Activated CD4-positive, CD25-positive, alpha-beta regulatory T cell treated with anti-CD3 and anti-CD28 coated beads, Interleukin-2, amount 50 U/mL, for 24 hours (primary cell): Measurements from ENCODE around the gene RASSF5.

Source experiments
- ATAC-seq, 2 donors: fragments of 150-1000 bp; cut with Tn5 transposase; one replicate each; pipeline ENCODE4 v1.10.0; 2021; ENCODE audit warnings: mild to moderate bottlenecking in 1 of 2, moderate library complexity in 1 of 2

The RASSF5 gene

GRCh38 chr1:206507284-206508129 is at the start of gene RASSF5:
Gene RASSF5, plus strand, starts transcription at chr1:206507531. Its CDS starts 72 bp downstream, at chr1:206507603.
- peak; percentile 82 to 85 for ATAC-seq

DNA sequence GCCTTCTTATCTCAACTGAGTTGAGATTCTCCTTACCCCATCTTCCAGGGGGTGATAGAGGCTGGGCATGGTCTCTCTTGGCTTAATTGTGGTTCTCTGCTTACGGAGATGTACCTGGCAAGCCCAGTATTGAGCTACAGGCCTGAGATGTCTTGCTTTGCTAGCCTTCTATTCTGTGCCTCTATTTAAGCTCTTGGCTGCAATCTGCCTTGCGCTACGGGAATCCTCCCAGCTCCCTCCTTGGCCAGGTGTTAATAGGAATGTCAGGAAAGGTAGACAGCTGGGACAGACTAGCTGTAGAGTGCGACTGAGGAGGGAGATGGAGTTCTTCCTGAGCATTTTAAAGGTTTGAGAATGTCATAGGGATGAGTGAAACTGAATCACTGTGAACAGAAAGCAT is 47.6 kb upstream of the RASSF5 start:
- no peak for ATAC-seq

DNA sequence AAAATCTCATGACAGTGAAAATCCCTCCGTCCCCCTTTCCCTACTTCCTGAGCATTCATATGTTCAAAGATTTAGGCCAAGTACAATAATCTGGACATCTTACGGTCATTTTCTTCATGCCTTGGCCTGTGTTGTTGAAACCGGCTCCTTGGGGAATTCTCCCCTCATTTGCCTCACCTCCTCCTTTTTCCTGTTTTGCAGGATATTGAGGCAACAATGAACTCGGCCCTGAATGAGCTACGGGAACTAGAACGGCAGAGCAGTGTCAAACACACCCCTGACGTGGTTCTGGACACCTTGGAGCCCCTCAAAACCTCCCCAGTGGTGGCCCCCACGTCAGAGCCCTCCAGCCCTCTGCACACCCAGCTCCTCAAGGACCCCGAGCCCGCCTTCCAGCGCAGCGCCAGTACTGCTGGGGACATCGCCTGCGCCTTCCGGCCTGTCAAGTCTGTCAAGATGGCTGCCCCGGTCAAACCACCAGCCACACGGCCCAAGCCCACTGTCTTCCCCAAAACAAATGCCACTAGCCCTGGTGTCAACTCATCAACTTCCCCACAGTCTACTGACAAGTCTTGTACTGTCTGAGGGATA is 46.4 kb upstream of the RASSF5 start:
- ATAC-seq = no peak

DNA sequence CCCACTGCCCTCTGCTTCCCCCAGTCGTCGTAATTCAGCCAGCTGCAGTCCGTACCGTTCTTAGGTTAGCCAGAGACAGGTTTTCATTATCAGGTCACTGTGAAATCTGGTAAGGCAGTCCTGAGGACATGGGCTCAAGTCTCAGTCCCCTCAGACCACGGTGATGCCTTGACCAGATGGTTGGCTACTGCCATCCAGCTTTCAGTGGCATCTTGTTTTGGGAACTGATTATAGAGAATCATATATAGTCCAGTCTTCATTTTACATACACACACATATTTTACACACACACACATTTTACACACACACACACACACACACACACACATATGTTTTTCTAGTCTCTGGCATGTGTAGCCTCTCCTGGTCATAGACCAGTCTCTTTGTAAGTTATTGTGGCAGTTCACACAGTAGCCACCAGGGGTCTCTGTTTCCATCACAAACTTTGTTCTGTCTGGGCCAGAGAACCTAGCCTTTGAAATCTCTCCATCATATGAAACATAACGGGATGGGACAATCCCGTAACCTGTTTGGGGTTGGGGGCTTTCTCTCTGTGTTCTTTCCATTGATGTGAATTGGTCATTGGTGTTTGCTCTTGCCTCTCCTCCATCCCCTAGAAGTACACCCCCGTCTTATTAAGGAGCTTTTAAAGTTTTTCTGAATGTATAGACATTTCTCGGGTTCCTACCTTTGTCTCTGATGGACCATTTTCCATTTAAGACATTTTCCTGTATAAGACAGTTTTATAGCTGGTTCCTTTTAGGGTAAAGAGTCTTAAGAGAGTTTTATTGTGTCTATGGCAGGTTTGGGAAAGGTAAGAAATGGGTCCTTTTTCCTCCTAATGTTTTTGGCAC is 45.5 kb upstream of the RASSF5 start:
- peak in 1 of 2 donors; percentile 40 for ATAC-seq

DNA sequence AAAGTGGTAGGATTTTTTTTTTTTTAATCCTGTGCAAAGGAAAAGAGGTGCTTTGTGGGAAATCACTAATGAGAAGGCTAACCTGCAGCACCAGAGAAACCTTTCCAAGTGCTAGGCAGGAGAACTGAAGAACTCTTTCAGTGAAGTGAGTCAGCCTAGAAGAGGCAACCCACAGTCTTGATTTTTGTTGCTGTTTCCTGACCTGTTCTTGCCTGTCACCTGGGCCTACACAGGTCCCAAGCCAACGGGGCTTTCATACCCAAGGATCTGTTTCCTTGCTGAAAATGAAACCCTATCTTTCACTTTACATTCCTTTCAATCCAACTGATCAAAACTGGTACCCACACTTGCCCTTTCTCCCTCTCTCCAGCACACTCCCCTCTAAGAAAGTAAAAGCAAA is 44.2 kb upstream of the RASSF5 start:
- ATAC-seq = peak; percentile 28 to 42

DNA sequence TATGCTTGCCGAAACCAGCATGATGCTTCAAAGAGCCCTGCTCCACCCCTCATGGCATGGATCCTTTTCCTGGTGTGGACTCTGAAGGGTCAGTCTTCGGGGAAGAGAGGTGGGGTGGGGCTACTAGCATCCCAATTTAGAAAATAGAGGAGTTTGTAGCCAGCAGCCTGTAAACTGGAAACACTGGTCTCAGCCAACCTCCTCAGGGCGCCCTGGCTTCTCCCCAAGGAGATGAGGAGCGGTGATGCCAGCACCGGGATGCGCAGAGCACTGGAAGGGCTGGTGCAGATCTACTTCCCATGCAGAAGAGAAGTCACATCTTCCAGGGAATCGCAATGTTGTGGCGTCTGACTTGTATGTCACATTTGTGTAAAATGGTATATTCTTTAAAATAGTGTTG is 43.4 kb upstream of the RASSF5 start:
- ATAC-seq = no peak

GRCh38 chr1:206464456-206464964 is 42.8 kb upstream of the RASSF5 start:
- ATAC-seq = no peak

GRCh38 chr1:206465951-206466350 is 41.4 kb upstream of the RASSF5 start:
- ATAC-seq = peak; percentile 63 to 72

DNA sequence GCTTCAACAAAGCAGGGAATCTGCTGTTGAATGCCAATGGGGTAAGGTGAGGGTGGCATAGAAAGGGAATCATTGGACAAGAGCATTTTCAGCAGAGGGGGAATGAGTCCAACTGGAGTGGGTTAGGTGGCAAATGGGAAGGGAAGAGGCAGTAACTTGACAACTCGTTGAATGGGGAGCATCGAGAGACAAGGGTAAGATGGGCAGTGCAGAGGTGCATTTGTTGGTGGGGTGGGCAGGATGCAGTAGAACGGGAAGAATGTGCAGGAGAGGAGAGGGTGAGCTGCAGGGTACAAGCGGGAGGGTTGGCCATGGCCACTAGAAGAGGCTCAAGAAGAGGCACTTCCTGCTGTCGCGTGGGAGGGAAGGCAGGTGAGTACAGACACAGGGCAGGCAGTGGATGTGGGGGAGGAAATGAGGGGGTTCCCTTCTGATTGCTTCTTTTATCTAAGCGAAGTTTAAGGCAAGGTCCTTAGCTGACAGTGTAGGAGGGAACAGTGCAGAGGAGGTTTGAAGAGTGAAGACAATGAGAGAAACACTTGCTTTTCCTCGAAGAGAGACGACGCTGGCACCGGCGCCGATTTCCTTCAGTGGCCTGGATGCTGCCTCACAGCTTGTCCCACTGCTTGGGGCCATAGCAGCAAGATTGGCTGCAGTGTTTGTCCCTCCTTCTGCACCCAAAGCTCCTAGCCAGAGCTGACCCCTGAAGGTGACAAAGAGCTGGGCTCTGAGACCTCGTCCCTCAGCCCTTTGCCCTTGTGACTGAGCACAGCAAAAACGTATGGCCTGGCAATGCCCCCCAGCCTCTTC is 40.3 kb upstream of the RASSF5 start:
- ATAC-seq = no peak

DNA sequence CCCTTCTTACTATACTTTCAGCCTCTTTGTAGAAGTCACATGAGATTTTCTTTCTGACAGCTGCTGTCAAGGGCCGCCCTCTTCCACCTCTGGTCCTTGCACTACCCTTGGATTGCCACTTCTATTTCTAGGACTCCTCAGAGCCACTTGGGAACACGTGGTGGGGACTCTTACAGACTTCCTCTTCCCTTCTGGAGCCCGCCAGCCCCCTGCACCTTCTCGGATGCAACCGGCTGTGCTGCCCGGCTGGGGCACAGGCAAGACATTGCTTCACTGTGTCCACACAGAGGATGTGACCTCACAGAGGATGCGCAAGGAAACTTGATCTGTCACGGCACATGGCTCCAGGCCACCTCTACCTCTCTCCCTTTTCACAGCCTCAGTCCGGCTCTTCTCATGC is 39.4 kb upstream of the RASSF5 start:
- ATAC-seq = no peak

- no peak for ATAC-seq
Measured at GRCh38 chr1:206468571-206468970, 38.8 kb upstream of the RASSF5 start.

GRCh38 chr1:206469411-206469932 is 37.9 kb upstream of the RASSF5 start:
- ATAC-seq = no peak

- peak; percentile 39 to 47 for ATAC-seq
Measured at GRCh38 chr1:206469933-206470691, 37.2 kb upstream of the RASSF5 start, which contains the start of gene IKBKE. Gene IKBKE, plus strand, starts transcription at chr1:206470476. Its CDS starts 2,752 bp downstream, at chr1:206473228.

DNA sequence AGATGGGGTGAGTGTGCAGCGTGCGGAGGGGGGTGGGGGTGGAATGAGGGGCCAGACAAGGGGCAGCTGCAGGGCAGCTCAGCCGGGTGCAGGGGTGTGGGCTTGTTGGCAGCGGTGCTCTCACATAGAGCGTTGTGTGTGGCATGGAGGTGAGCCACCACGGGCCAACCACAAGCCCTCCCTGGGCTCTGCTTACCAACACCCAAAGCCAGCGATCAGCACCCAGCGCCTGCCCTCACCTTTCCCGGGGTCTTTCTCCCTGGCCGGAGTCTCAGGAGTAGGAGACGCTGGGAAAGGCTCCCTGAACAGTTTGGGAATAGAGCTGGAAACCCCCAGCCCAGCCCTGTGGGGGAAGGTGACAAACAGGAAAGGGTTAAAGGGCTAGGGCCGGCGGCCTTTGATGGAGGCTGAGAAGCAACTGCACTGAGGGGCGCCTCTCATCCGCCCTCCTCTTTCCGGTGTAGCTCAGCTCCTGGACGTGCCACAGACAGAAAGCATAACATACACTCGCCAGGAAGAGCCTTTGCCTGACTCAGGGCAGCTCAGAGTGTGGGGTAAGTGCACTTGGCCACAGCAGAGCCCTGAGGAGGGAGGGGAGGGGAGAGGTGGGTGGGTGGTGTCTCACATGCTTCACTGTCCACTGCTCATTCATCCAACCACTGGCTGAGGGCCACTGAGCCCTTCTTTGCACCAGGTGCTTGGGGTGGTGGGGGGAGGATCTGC is 36.5 kb upstream of the RASSF5 start:
- peak; percentile 46 to 59 for ATAC-seq

GRCh38 chr1:206471415-206471801 is 35.9 kb upstream of the RASSF5 start:
- ATAC-seq = no peak

GRCh38 chr1:206472024-206472423 is 35.3 kb upstream of the RASSF5 start:
- peak in 1 of 2 donors; percentile 5 for ATAC-seq

GRCh38 chr1:206472454-206472853 is 34.9 kb upstream of the RASSF5 start:
- ATAC-seq = no peak

GRCh38 chr1:206472886-206473285 is 34.4 kb upstream of the RASSF5 start:
- ATAC-seq = no peak

DNA sequence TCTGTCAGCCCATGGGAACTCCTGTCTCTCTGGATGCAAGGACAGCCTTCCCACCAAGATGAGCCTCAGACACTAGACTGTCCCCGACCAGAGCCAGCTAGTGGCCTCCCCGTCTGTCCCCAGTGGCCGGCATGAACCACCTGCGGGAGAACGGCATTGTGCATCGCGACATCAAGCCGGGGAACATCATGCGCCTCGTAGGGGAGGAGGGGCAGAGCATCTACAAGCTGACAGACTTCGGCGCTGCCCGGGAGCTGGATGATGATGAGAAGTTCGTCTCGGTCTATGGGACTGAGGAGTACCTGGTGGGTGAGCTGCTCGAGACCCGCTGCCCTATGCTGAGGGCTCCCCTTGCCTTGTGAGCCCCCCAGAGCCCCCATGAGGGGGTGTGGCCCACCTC is 31.3 kb upstream of the RASSF5 start:
- ATAC-seq = no peak

DNA sequence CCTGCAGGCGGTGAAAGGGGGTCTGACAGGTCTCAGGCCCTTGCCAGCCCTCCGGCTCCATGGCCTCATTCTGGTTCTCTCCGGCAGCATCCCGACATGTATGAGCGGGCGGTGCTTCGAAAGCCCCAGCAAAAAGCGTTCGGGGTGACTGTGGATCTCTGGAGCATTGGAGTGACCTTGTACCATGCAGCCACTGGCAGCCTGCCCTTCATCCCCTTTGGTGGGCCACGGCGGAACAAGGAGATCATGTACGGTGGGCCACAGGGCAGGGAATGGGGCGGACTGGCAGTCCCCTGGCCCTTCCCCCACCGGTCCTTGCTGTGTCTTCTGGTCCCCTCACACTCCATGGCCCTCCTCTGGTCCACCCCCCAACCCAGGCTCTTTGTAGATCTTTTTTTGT is 30.7 kb upstream of the RASSF5 start:
- no peak for ATAC-seq
